NB4 (cell line): Measurements from ENCODE around the gene RGS13.

Experiments
- CTCF ChIP-seq: IDR thresholded peaks from one replicate; pipeline ENCODE4 v1.5.1; 2012; ENCODE audit warnings: low read depth, low read length
- POLR2A ChIP-seq: IDR thresholded peaks from 2 replicates; pipeline ENCODE4 v1.6.1; 2011; ENCODE audit warnings: mild to moderate bottlenecking; ENCODE audit not compliant: insufficient read length; ENCODE audit errors: extremely low read depth

GRCh38 chr1:192589813-192590212, 46.1 kb upstream of the RGS13 start:
- no peak for TF ChIP-seq POLR2A
- TF ChIP-seq CTCF = no peak
